Coronary artery (tissue), 2 donors: ENCODE data around the gene SEC61A2.
"Not testable (repeated sequence)": the region's sequence is repeated elsewhere in the genome, so short reads cannot be mapped to it uniquely, and the experiment has no call there.

ENCODE experiments used
- DNase-seq: peaks from one replicate; pipeline ENCODE4 v3.0.0-alpha.2; 2017; ENCODE audit warnings: low spot score
- H3K27ac ChIP-seq, 2 donors: fragments of 200-600 bp; sonication (generic); one replicate each; pipeline ENCODE4 v1.5.1; 2016 to 2019
- H3K4me3 ChIP-seq: fragments of 200-600 bp; sonication (generic); 2 replicates; pipeline ENCODE4 v1.5.1; 2016; ENCODE audit warnings: mild to moderate bottlenecking, moderate library complexity
- CTCF ChIP-seq: fragments of 200-600 bp; sonication (generic); IDR thresholded peaks from one replicate; pipeline ENCODE4 v1.5.1; 2019; ENCODE audit warnings: antibody characterized with exemption

The SEC61A2 gene

GRCh38 chr10:12129222-12130111 is at the start of gene SEC61A2:
SEC61A2 (plus strand) TSS chr10:12129677; CDS start chr10:12129788, 111 bp downstream.
- no peak for TF ChIP-seq CTCF
- DNase-seq = peak; percentile 93
- peak within 1 kb of the TSS; percentile 92 for H3K4me3 ChIP-seq
- peak within 1 kb of the TSS; percentile 87 to 94 for H3K27ac ChIP-seq

GRCh38 chr10:12081470-12081869 is 48.0 kb upstream of the SEC61A2 start:
- no peak for TF ChIP-seq CTCF
- no peak for DNase-seq
- no peak overlapping the region for H3K27ac ChIP-seq
- no peak overlapping the region for H3K4me3 ChIP-seq

- no peak overlapping the region for H3K4me3 ChIP-seq
- no peak for DNase-seq
- no peak overlapping the region for H3K27ac ChIP-seq
- TF ChIP-seq CTCF = no peak
These were observed 47.5 kb upstream of the SEC61A2 start for GRCh38 chr10:12081879-12082557.

GRCh38 chr10:12088919-12089318 is 40.6 kb upstream of the SEC61A2 start:
- TF ChIP-seq CTCF = no peak
- DNase-seq = no peak
- H3K27ac ChIP-seq = no peak overlapping the region
- H3K4me3 ChIP-seq = no peak overlapping the region

GRCh38 chr10:12091421-12091820 is 38.1 kb upstream of the SEC61A2 start:
- no peak for TF ChIP-seq CTCF
- DNase-seq = no peak
- Histone ChIP-seq H3K27ac (no peak overlapping the region), H3K4me3 (no peak overlapping the region)

GRCh38 chr10:12097361-12097760 is 32.1 kb upstream of the SEC61A2 start:
- not testable (repeated sequence) for H3K4me3 ChIP-seq, DNase-seq, H3K27ac ChIP-seq

GRCh38 chr10:12097791-12098190 is 31.7 kb upstream of the SEC61A2 start:
- no peak overlapping the region for H3K4me3 ChIP-seq
- no peak for DNase-seq
- H3K27ac ChIP-seq = no peak overlapping the region
- TF ChIP-seq CTCF = no peak
